Amniotic stem cell (primary cell): ENCODE measurements around the gene VWA5B2.

Experiments
- DNase-seq: peaks from one replicate; lab custom pipeline; 2025; lab: John Stamatoyannopoulos, UW

The VWA5B2 gene

DNA sequence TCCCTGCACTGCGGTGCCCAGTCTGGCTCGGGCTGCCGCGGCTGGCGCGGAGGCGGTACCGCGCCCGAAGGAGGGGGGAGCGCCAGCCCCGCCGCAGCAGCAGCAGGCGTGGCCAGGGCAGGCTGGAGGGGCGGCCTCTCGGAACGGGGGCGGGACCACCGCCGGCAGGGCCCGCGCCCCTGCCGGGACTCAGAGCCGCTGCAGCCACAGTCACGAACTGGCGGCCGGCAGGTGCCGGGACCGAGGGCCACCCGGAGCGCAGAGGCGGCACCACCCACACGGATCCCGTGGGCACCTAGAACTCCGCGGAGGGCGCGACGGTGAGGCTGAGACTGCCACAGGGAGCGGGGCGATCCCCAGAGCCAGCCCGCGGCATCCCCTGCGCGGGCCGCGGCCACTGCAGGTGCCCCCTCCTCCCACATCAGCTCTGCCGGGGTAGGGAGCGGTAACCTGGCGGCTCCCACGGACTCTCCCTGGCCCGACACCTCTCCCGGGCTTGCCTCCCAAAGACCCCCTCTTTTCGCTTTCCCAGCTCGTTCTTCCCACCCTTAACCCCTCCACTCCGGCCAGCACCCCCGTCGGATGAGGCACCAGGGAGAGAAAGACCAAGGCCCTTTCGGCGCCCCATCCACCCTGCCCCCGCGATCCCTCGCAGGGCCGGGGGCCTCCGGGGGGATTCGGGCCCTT lies at the start of gene VWA5B2:
VWA5B2 (plus strand) TSS at position 192 of the 687 bp plus-strand sequence. CDS start 944 bp downstream, outside the sequence.
- no peak for DNase-seq

DNA sequence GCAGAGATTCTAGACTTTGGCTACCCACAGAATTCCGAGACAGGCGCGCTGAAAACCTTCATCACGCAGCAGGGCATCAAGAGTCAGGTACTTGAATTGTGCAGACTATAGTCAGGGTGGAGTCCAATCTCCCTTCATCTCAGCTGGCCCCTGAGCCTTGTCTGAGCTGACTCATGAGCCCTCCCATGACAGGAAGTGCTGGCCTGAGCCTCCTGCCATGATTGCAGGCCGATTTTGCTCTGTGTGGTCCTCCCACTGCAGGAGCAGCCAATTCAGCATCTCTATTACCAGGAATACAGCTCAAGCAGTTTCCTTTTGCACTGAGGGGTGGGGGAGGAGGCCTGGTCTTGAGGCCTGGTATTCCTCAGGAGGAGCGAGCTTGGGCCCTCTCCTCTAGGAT lies 49.2 kb upstream of the VWA5B2 start:
- no peak for DNase-seq

DNA sequence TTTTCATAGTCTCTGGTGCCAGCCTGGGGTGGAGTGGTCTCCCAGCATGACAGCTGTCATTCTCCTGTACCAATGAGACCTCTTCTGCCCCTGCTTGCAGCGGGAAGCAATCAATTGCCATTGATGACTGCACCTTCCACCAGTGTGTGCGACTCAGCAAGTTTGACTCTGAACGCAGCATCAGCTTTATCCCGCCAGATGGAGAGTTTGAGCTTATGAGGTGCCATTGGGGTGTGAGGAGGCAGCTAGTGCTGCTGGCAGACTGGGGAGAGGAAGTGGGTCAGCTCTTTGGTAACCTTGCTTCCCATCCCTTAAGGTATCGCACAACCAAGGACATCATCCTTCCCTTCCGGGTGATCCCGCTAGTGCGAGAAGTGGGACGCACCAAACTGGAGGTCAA lies 47.8 kb upstream of the VWA5B2 start:
- no peak for DNase-seq

DNA sequence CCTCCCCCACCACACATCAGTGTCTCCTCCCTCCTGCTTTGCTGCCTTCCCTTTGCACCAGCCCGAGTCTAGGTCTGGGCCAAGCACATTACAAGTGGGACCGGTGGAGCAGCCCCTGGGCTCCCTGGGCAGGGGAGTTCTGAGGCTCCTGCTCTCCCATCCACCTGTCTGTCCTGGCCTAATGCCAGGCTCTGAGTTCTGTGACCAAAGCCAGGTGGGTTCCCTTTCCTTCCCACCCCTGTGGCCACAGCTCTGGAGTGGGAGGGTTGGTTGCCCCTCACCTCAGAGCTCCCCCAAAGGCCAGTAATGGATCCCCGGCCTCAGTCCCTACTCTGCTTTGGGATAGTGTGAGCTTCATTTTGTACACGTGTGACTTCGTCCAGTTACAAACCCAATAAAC lies 45.7 kb upstream of the VWA5B2 start:
- no peak for DNase-seq

DNA sequence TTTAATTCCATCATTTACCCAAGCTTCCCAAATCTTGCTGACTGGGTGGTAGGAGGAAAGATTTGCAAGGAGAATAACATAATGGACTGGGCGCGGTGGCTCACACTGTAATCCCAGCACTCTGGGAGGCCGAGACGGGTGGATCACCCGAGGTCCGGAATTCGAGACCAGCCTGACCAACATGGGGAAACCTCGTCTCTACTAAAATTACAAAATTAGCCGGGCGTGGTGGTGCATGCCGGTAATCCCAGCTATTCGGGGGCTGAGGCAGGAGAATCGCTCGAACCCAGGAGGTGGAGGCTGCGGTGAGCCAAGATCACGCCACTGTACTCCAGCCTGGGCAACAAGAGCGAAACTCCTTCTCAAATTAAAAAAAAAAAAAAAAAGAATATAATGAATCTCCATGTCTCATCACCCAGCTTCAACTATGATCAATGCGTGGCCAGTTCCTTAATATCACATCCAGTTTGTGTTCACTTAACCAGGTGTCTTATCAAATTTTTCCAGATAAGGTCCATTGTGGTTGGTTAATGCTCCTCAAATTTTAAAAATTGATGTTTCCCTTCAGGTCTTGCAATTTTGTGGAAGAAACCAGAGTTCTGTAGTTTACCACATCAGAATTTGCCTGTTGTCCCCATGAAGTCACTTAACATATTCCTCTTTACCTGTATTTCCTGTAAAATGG lies 44.7 kb upstream of the VWA5B2 start:
- no peak for DNase-seq

DNA sequence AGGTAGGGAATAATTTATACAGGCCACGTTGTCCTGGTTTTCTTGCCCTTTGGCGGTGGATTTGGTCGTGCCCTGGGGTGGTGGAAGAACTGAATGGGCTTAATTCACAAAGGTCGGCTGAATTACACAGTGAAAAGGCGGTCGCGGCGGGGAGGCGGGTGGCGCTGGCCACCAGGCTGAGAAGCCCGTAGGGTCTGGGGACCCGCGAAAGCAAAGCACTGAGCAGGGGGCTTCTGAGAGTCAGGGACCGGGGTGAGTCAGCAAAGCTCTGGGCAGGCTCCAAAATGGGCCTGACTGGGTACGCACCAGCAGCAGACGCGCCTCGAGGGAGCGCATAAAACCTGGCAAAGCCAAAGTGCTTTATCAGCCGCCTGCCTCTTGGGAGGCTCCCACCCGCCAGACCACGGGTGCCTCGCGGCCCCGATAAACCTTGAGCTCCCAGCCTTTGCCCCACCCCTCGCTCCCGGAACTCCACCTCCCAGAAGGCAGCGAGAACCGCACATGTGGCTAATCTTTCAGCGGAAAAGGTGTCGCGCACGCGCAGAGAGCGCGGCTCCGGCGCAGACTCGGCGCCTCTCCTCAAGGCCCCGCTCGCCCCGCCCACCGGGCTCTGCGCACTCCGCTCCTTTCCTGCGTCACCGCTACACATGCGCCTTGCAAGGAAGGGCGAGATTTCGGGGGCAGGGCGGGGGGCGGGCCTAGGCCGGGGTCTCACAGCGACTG lies 43.8 kb upstream of the VWA5B2 start:
- peak; percentile 95 for DNase-seq

DNA sequence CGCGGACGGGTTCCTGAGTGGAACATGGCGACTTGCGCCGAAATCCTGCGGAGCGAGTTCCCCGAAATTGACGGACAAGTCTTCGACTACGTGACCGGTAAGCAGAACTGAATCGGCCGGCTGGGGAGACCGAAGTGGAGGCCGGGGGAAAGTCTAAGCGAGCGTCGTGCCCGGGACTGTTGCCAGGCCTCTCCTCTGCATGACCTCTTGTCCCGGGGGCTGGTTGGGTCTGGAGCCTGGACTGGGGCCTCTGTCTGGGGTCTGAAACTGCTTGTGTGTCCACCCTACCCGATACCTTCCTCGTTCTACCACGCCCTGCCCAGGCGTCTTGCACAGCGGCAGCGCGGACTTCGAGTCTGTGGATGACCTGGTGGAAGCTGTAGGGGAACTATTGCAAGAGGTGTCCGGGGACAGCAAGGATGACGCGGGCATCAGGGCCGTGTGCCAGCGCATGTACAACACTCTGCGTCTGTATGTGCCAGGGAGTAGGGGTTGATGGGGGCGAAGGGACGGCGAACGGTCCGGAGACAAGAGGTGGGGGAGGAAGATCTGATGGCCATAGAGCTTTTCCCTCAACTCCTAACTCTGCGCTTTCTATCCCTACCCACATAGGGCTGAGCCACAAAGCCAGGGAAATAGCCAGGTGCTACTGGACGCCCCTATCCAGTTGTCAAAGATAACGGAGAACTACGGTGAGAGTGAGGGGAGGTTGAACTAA lies 43.0 kb upstream of the VWA5B2 start, which contains the start of gene ABCF3:
ABCF3 (plus strand) TSS at position 16 of the 718 bp plus-strand sequence; CDS start at position 25, 9 bp downstream.
- DNase-seq: no peak

DNA sequence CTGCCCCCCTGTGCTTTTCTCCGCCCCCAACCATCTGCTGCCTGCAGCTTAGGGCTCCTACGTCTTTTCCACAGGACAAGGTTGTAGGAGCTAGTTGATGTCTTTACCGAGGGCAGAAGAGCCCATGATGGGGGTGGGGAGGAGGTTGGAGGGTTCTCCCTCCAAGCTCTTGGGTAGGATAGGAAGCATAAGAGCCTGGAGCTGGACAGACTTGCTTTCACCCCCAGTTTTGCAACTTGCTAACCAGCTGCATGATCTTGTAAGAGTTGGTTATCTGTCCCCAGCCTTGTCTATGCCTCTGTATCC lies 42.5 kb upstream of the VWA5B2 start:
- no peak for DNase-seq

DNA sequence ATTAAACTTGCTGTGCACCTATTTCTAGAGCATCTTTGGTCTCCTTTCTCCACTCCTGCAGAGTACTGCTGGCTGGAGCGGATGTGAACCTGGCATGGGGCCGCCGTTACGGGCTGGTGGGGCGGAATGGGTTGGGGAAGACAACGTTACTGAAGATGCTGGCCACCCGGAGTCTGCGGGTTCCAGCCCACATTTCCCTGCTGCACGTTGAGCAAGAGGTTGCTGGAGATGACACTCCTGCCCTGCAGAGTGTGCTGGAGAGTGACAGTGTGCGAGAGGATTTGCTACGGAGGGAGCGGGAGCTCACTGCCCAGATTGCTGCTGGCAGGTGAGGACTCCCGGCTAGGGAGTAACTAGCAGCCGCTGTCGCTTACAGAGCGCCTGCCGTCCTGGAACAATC lies 41.3 kb upstream of the VWA5B2 start:
- DNase-seq: no peak

DNA sequence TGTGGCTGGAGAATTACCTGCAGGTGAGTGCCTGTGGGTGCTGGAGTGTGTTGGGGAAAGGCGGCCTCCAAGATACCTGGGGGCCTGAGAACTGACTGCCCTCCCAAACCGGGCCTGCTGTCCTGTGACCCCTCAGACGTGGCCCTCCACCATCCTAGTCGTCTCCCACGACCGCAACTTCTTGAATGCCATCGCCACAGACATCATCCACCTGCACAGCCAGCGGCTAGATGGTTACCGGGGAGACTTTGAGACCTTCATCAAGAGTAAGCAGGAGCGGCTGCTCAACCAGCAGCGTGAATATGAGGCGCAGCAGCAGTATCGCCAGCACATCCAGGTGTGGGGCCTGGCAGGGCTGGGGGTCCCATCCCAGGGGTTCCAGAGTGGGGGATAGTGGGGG lies 40.0 kb upstream of the VWA5B2 start:
- no peak for DNase-seq

DNA sequence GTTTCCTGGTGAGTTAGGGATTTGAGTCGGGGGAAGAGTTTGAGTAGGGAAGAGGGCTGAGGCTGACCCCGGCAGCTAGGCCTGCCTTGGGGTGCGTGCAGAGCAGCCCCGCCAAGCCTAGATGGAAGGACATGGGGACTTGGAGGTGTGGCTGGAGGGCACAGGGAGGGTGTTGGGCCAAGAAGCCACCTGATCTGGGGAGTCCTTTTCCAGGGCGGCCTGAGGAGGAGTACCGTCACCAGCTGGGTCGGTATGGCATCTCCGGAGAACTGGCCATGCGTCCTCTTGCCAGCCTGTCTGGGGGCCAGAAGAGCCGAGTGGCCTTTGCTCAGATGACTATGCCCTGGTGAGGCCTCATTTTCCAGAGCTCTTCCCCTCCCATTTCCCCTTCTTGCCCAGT lies 36.5 kb upstream of the VWA5B2 start:
- no peak for DNase-seq

DNA sequence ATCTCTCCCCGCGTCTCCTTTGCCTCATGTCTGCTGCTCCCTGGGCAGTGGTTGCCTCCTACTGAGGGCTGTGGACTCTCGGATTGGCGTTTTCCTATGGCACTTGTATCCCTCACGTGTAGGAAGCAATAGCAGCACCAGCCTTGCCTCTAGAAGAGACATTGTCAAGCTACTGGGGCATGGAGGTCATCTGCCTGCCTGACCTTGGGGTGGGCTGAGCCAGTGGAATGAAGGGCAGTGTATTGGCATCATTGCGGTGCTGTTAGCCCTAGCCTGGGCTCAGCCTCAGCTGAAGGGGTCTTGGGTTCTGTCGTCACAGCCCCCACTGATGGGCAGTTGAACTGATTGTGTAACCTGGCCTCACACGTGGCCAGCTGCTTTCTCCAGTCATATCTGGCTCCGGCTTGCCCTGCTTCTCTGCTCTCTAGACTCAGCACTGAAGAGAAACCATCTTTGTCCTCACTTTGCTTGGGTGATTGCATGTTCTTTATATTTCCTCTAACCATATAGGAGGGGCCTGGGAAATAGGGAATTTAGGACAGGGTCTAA lies 35.3 kb upstream of the VWA5B2 start:
- DNase-seq: no peak

DNA sequence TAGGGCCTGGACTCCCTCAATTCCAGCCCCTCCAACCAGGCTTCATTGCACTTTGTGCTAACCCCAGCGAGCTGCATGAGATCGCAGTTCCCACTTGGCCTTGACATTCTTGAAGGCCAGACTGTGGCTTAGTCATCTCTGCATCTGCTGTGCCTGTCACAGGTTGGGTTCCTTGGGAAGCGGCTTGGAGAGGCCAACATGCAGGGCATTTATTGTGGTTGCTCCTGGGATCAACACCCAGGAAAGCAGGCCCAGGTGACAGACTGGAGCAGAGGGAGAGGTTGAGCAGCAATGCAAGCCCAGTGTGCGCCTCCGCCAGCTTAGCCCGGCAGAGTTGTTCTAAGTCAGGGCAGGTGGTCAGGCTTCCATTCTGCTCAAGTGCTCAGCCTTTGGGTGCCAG lies 32.8 kb upstream of the VWA5B2 start:
- DNase-seq: no peak

DNA sequence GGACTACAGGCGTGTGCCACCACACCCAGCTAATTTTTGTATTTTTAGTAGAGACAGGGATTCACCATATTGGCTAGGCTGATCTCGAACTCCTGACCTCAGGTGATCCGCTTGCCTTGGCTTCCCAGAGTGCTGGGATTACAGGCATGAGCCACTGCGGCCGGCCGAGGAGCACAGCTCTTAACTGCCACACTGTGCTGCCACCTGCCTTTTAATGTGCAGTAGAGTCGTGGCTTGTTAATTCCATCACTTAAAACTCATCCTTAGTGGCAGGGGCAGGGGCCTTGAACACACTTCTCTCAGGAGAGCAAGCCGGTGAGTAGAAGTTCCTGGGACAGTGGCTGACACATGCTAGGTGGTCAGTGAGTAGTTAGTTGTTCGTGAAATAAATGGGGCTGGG lies 30.9 kb upstream of the VWA5B2 start:
- DNase-seq: no peak

DNA sequence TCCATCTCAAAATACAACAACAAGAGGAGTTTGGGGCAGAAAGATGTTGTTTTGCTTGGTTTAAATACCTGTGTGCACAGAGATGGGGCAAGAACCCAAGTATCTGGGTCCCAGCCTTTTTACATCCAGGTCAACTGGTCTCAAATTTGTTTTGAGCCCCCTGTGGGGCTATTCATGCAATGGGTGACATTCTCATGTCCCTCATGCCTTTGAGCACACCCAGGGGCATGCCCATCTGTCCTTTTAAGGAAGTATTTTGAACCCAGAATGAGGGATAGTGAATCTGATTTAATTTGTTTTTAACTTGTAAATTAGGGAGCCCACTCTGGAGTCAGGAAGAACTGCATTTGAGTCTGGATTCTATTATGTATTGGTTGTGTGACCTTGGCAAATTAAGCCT lies 28.6 kb upstream of the VWA5B2 start:
- no peak for DNase-seq

DNA sequence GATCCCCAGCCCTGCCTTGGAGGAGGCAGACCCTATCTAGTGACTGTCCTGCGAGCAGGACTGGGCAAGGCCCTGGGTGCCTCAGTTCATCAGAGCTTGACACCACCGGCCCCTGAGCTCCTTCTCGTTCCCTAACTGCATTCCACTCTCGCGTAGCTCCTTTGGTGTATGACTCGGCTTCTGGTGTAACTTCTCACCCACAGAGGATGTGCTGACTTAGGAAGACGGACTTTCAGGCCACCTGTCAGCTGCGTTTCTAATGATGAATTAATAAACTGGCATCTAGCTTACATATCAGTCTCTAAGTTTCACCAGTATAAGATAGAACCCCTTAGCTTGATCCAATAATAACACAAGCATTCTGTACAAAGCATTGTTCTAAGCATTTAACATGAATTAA lies 25.9 kb upstream of the VWA5B2 start:
- DNase-seq: no peak

DNA sequence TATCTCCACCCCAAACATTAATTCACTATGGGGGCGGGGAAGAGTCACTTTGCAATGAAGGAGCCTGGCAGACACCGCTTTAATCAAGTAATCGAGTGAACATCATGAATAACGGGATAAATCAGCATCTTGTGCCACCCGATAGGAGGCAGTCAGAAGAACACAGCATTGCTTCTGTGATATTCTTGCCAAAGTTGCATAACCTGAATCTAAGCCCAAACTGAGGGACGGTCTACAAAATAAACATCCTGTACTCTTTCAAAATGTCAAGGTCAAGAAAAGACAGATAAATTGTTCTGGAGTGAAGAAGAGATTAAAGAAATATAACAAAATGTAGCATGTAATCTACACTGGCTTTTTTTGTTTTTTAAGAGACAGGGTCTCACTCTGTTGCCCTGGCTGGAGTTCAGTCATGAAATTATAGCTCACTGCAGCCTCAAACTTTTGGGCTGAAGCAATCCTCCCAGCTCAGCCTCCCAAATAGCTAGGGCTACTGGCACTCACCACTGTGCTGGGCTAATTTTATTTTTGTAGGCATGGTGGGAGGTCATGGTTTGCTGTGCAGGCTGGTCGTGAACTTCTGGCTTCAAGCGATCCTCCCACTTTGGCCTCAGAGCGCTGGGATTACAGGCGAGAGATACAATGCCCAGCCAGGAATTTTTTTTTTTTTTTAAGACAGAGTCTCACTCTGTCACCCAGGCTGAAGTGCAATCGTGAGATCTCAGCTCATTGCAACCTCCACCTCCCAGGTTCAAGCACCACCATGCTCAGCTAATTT lies 20.1 kb upstream of the VWA5B2 start:
- DNase-seq: no peak

DNA sequence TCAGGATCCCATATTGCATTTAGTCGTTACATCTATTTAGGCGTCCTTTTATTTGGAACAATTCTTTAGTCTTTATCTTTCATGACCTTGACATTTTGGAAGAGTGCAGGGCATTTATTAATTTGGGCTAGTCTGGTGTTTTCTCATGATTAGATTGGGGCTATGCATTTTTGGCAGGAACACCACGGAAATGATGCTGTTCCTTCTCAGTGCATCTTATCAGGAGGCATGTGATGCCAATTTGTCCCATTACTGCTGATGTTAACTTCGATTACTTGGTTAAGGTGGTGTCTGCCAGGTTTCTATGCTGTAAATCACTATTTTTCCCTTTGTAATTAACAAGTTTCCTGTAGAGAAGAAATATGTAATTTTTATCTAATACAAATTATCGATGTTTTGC lies 18.1 kb upstream of the VWA5B2 start:
- DNase-seq: no peak

DNA sequence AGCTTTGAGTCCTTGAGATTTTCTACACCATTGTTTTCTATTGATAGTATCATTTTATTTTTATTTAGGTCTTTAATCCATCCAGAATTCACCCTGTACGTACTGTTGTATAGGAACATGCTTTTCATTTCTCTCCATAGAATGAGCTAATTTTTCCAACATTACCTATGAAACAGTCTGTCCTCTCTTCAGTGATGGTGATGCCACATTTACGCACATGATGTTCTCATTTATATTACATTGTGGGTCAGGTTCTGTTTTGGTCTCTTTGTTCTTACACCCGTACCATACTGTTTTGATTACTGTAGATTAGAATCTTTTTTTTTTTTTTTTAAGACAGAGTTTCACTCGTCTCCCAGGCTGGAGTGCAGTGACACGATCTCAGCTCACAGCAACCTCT lies 17.7 kb upstream of the VWA5B2 start:
- no peak for DNase-seq

DNA sequence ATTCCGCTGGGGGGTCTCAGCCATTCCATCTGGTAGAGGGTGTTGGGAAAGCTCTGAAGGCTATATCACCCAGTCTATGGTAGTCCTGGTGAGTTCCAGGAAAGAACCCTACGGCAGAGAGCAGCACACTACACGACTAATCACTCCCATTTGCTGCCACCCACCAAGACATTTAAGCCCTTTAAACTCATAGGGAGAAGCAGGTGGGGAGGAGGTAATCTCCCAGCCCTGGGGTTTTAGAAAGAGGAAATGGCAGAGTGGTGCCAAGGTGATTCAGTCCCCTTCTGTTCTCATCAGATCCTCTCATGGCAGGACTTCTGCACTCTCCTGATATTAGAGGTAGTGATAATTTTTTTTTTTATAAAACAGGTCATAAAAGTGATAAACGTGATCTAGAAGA lies 10.6 kb upstream of the VWA5B2 start:
- no peak for DNase-seq

DNA sequence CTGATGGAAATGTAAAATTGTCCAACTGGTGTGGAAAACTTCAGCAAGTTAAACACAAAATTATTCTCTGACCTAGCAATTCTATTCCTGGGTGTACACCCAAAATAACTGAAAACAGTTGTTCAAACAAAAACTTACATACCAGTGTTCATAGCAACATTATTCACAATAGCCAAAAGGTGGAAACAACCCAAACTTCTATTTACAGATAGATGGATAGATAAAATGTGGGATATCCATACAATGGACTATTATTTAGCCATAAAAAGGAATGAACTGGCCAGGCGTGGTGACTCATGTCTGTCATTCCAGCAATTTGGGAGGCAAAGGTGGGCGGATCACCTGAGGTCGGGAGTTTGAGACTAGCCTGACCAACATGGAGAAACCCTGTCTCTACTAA lies 6.9 kb upstream of the VWA5B2 start:
- no peak for DNase-seq

DNA sequence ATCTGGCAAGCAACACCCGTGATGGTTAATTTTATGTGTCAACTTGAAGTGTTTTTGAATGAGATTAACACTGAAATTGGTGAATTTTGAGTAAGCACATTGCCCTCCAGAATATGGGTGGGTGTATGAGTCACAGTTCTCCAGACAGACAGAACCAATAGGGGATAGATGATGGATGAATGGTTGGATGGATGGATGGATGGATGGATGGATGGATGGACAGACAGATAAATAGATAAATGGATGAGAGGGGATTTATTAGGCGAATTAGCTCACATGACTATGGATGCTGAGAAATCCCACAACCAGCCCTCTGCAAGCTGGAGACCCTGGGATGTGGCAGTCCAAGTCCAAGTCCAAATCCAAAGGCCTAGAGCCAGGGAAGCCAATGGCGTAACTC lies 5.4 kb upstream of the VWA5B2 start:
- DNase-seq: no peak
